HG03097 (cell line): Measurements from ENCODE around the gene NOA1.

Experiments
- ATAC-seq: cut with Tn5 transposase; IDR thresholded peaks from one replicate; pipeline ENCODE4 v1.9.1; 2021; ENCODE audit not compliant: unreplicated experiment, low FRiP score

NOA1 gene

GRCh38 chr4:56977321-56978012 lies at the start of gene NOA1:
TSS of gene NOA1 (minus strand) at chr4:56977606. CDS start at chr4:56977585, 21 bp downstream.
- peak; percentile 84 for ATAC-seq

GRCh38 chr4:57023104-57023503 lies 45.7 kb upstream of the NOA1 start:
- no peak for ATAC-seq

DNA sequence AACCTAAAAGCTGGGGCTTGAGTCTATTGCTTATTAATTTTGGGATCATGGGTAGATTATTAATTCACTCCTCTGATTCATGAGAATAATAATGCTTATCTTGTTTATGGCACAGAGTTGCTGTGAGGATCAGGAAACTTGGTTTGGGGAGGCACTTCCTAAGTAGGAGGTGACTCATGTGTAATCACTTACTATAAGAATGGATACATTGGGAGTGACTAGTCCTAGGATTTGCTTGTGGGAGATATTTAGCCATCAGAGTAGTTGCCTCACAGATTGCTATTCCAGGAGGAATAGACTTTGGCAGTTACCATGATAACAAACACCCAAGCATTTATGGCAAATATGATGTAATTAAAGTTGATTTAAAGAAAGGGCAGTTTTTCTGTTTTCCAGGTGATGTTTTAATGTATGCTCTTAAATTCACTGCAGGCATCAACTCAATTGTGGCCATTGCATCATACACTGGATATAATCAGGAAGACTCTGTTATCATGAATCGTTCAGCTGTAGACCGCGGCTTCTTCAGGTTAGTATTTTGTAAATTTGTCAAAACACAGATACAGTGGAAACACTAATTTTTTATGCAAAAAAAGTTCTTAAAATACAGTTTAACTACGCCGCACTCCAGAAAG lies 43.2 kb upstream of the NOA1 start:
- no peak for ATAC-seq

- no peak for ATAC-seq
These were observed 41.6 kb upstream of the NOA1 start for GRCh38 chr4:57018980-57019379.

DNA sequence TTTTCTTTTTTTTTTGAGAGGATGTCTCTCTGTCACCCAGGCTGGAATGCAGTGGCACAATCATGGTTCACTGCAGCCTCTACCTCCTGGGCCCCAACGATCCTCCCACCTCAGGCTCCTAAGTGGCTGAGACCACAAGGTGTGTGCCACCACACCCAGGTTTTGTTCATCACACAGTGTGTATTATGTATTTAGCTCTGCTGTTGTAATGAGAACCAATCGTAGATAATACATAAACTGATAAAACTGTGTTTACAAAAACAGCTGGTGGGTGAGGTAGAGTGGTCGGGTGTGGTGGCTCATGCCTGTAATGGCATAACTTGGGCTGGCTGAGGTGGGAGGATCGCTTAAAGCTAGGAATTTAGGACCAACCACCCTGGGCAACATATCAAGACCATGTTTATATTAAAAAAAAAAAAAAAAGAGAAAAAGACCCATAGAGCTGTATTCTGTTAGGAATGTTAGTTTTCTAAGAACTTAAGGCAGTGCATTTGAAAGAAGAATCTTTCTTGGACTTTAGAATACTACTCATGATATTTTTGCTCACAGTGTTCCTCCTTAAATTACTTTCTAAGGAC lies 36.2 kb upstream of the NOA1 start:
- ATAC-seq, result no peak

DNA sequence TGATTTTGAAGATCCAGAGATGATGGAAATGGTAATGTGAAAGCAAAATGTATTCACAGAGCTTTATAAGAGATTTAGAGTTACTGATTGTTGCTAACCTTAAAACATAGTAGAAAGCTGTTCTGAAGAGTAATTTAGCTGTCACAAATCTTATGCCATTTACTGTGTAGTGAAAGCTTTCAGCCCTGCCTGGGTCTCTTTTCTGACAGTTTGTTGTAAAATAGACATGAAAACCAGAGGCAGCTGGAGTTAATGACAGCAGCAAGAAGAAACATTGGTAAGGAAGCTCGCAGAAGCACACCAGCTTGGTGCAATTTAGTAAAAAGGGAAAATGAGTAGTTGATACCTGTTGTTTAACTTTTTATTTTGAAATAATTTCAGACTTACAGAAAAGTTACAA lies 22.3 kb upstream of the NOA1 start:
- no peak for ATAC-seq

DNA sequence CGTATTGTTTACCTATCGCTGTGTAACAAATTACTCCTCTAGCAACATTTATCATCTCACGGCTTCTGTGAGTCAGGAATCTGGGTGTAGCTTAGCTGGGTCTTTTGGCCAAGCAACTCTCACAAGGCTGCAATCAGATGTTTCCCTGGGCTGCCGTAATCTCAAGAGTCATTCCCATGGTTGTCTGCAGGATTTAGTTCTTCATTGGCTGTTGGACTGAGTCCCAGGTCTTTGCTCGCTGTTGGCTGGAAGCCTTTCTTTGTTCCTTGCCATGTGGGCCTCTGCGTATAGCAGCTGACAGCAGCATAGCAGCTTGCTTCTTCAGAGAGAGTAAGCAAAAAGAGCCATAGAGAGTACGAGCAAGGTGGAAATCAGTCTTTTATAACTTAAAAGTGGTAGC lies 18.1 kb upstream of the NOA1 start:
- ATAC-seq, result no peak

DNA sequence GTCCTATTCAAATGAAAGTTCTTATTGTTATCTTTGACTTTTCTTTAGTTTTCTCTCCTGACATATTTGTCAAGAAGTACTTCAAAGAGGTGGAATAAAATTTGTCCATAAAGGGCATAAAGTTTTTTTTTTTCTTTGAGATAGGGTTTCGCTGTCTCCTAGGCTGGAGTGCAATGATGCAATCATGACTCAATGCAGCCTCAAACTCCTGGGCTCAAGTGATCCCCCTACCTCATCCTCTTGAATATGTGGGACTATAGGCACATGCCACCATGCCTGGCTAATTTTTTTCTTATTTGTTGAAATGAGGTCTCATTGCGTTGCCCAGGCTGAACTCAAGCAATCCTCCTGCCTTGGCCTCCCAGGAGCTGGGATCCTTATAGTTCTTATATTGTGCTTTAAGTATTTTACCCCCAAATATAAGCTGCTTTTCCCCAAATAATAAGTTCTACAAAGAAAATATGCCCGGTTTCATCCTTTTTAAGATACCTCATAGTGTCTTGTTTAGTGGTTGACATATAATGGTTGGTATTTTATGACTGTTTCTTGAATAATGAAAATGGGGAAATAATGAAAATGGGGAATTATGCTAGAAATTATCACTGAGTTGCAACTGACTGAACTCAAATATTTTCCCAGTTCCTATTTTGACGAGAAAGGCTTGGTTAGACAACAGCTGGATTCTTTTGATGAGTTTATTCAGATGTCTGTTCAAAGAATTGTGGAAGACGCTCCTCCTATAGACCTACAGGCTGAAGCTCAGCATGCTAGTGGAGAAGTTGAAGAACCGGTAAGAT lies 12.9 kb upstream of the NOA1 start:
- no peak for ATAC-seq

GRCh38 chr4:56986952-56987351 lies 9.5 kb upstream of the NOA1 start:
- no peak for ATAC-seq

DNA sequence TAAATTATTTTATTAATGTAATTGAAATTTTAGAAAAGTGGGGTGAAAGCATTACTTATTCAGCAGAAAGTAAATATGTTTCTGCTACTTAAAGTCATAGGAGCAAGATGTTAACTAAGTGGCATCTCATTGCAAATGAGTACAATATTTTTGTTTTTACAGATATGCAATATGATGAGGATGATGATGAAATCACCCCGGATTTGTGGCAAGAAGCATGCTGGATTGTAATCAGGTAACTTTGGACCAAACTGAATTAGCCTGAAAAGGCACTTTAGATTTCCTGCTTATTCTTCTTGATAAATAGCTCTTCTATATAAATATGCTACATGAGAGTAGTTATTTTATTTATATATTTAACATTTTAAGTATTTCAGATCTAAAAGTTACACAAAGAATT lies 8.8 kb upstream of the NOA1 start:
- no peak for ATAC-seq

DNA sequence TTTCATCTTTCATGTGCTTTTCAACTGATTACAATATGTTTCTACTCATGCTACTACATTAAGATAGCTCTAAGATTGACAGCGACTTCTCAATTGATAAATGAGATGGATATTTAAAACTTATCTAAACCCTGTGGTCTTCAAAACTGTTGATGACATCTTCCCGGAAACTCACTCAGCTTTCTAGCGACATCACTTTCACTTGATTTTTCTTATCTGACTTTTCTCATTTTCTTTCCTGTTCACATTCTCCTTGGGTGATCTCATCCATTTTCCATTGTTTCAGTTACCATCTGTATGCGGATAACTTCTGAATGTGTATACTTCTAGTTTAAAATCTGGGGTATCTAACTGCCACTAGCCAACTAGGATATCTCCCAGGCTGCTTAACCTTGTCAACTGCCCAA lies 4.4 kb upstream of the NOA1 start:
- no peak for ATAC-seq

- ATAC-seq, result no peak
These were observed 2.1 kb upstream of the NOA1 start for GRCh38 chr4:56979421-56980072.

DNA sequence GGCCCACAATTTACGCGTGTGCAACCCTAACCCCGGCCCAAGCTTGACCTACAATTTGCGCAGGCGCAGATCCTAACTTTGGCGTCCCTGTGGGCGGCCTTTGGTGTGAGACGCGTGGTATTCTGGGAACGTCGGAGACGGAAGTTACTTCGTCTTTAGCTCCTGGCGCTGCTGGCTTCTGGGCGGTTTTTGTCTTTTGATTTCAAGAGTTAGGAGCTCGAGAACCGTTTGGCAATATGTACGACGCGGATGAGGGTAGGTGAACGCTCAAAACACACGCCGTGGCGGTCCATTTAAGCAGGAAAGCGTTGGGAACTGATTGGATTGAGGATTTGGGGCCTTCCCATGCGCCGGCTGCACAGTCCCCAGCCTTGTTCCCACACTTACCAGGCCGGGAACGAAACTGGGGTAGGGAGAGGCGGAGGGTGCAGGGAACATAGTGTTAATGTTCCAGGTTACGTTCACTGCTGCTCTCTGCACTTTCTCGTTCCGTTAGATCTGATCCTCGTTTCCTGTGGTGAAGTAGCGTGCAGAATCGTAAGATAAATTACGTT lies 1.4 kb upstream of the NOA1 start, which contains the start of gene POLR2B:
TSS of gene POLR2B (plus strand) at position 147 of the 554 bp plus-strand sequence. CDS start at position 237, 90 bp downstream.
- peak; percentile 46 for ATAC-seq

DNA sequence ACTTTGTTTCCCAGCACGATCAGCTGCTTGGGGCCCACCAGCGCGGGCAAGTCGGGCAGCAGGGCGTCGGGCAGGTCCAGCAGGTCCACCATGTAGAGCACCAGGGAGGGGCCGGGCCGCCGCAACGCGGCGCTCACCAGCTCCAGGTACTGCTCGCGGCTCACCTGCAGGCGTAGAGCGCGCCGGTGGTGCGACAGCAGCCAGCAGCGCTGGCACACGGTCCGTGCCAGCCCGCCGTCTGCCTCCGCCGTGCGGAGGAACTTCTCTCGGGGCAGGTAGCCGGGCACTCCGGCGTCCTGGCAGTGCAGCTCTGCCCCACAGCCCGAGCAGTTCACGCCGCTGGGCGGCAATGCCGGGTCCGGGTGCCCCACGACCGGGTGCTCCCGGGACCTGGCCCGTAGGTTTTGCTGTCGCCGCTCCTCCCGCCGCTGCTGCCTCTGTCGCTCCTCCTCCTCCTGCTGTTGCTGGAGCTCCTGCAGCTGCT lies 527 bp downstream of the NOA1 start:
- ATAC-seq, result peak; percentile 25

DNA sequence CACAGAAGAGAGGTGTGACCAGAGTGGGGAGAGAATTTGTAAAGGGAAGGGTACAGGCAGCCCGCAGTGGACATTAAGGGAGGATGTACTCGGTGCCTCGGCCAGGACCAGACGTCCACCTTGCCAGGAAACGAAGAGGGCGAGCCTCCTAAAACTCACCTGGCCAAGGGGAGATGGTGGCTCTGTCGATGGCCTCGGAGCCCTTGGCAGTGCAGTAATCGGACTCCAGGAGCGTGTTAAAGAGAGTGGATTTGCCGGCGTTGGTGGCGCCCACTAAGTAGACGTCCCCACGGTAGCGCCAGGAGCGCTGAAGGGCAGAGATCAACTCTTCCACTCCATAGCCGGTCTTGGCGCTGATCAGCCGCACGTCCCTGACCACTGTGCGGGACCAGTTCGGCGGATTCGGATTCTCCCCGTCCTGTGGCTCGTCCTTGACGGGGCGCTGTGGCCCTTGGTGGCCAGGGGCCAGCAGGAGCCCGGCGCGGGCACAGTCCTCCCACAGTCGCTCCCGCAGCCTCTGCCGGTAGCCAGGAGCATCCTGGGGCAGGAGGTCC lies 1.0 kb downstream of the NOA1 start:
- no peak for ATAC-seq

- ATAC-seq, result no peak
These were observed 4.1 kb downstream of the NOA1 start for GRCh38 chr4:56973336-56973735.

DNA sequence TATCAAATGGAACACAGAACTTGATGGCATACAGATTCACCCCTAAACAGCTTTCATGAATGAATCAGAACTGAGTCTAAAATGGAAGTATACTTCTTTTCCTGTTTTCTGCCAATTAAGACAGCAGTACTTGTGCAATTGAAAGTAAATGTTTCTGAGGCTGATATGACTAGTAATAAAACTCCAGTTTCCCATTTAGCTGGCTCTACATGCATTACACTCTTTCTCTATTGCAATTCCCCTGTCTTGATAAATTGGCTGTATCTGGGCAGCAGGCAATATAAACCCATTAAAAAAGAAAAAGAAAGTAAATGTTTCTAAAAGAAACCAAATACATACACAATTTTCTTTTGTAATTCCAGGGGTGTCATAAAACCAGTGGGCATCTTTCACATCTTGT lies 4.6 kb downstream of the NOA1 start:
- no peak for ATAC-seq

DNA sequence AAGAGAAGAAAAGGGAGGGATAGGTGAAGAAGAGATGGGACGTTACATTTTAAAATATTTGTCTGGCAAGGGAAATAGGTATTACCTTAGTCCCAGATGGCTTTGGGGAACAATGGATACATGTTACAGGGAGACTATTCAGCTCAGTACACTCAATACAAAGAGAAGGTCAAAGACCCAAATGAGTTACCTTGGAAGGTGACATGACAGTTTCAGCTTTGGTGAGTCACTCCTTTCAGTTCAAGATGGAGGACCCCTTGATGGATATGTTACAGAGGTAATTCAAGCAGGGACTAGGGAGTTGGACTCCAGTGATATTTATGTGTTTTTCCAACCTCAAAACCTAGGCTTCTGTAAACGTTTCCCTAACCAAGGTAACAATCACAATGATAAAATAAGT lies 5.0 kb downstream of the NOA1 start:
- no peak for ATAC-seq

DNA sequence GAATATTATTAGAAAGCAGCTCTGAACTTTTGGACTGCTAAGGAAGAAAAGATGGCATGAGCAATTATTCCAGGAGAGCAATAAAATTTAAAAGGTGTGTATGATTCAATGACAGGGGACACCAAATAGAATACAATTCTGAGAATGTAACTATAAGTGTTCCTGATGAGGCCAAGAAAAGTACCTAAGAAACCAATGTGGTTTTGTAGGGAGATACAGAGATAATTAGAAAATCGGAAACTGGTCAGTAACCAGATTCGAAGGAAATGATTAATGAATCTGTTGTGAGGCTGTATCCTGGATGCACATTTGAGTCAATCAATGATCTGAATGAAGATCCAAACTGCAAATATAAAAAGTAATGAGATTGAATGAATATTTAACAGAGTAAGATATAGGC lies 6.0 kb downstream of the NOA1 start:
- ATAC-seq, result no peak

DNA sequence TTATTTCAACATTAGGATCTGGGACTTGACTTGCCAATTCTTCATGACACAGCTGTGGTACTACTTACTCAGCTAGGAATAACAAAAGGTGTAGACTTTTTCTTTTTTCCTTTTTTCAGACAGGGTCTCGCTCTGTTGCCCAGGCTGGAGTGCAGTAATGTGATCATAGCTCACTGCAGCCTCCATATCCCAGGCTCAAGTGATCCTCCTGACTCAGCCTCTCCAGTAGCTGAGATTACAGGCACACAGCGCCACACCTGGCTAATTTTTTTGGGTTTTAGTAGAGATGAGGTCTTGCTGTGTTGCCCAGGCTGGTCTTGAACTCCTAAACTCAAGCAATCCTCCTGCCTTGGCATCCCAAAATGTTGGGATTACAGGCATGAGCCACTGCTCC lies 16.3 kb downstream of the NOA1 start:
- no peak for ATAC-seq
